HepG2 (cell line): ENCODE results near the gene REPS2.

Source experiments
- RAD51 ChIP-seq: fragments of 450-650 bp; IDR thresholded peaks from 2 replicates; pipeline ENCODE4 v1.6.1; 2016; ENCODE audit warnings: borderline replicate concordance
- ZFP36L1 ChIP-seq: sonication (generic); formaldehyde crosslinking; IDR thresholded peaks from 2 replicates; pipeline ENCODE4 v1.8.0; 2022; ENCODE audit warnings: mild to moderate bottlenecking, missing genetic modification reagents, moderate library complexity

DNA sequence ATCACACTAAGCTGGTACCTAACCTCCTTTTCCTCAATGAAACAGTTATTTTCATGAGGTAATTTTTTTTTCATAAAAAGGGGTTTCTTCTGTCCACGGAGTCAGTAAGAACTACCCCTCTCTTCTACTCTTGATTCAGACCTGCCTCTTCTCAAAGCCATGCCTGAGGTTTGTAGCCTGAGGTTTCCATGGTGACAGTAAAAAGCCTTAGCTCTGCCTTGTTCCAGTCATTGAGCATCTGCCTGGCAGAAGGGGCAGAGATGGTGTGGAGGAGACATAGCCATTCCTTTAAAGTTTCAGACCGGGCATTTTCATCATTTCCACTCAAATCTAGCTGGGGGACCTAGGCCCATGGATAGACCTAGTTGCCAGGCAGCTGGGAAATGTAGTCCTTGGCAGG lies 135.5 kb downstream of the REPS2 start:
- TF ChIP-seq RAD51 (no peak), ZFP36L1 (no peak)
